CD8-positive, alpha-beta memory T cell (primary cell): Measurements from ENCODE around the gene SLC25A29. TPM values are rescaled to one million over a fixed set of nuclear protein-coding genes. Genes with fewer than 3 reads are reported as not detected.

Experiments used
- CTCF ChIA-PET: fragments of 350-600 bp; sonication (Branson Sonifier 250); formaldehyde crosslinking; loops from one replicate; lab custom pipeline; 2021; ENCODE audit warnings: antibody characterized with exemption; lab: Charles Lee
- POLR2A ChIA-PET: fragments of 350-600 bp; sonication (Branson Sonifier 250); formaldehyde crosslinking; loops from one replicate; lab custom pipeline; 2021; ENCODE audit warnings: antibody characterized with exemption; lab: Charles Lee
- DNase-seq, 5 donors: peaks; one replicate each; pipeline versions ENCODE4 v3.0.0 to v3.0.0-alpha.2; 2020 to 2022; ENCODE audit warnings: mixed read lengths in 1 of 5
- H3K27ac ChIP-seq: one replicate; pipeline ENCODE4 v1.7.0; 2013; ENCODE audit warnings: low read depth, mild to moderate bottlenecking, low read length, moderate library complexity
- H3K27me3 ChIP-seq: 2 replicates; pipeline ENCODE4 v1.7.0; 2013; ENCODE audit warnings: low read length, mild to moderate bottlenecking; ENCODE audit not compliant: insufficient read depth, poor library complexity, severe bottlenecking
- H3K36me3 ChIP-seq: 2 replicates; pipeline ENCODE4 v1.7.0; 2013; ENCODE audit warnings: mild to moderate bottlenecking, low read length, moderate library complexity; ENCODE audit not compliant: insufficient read depth
- H3K4me1 ChIP-seq: 2 replicates; pipeline ENCODE4 v1.7.0; 2013; ENCODE audit warnings: mild to moderate bottlenecking, low read length, moderate library complexity; ENCODE audit not compliant: insufficient read depth
- H3K4me3 ChIP-seq: 2 replicates; pipeline ENCODE4 v1.7.0; 2013; ENCODE audit warnings: mild to moderate bottlenecking, low read length
- H3K9me3 ChIP-seq: 2 replicates; pipeline ENCODE4 v1.7.0; 2013; ENCODE audit warnings: mild to moderate bottlenecking, low read length
- H3K27ac Mint-ChIP-seq, 8 donors: one replicate each; pipeline ENCODE4 v1.8.0; 2020 to 2021; ENCODE audit warnings: mixed read lengths in 8 of 8, mild to moderate bottlenecking in 6 of 8, inconsistent platforms in 3 of 8, moderate library complexity in 3 of 8
- H3K27me3 Mint-ChIP-seq, 2 donors: one replicate each; pipeline ENCODE4 v1.8.0; 2020 to 2021; ENCODE audit warnings: mixed read lengths in 2 of 2, mild to moderate bottlenecking in 1 of 2, moderate library complexity in 1 of 2
- H3K36me3 Mint-ChIP-seq, 3 donors: one replicate each; pipeline ENCODE4 v1.8.0; 2020 to 2021; ENCODE audit warnings: mixed read lengths in 3 of 3, inconsistent platforms in 1 of 3, mild to moderate bottlenecking in 1 of 3
- H3K4me1 Mint-ChIP-seq, 3 donors: one replicate each; pipeline ENCODE4 v1.8.0; 2020 to 2021; ENCODE audit warnings: mixed read lengths in 3 of 3, inconsistent platforms in 1 of 3, mild to moderate bottlenecking in 1 of 3
- H3K4me3 Mint-ChIP-seq, 7 donors: one replicate each; pipeline ENCODE4 v1.8.0; 2020 to 2021; ENCODE audit warnings: mixed read lengths in 7 of 7, mild to moderate bottlenecking in 6 of 7, moderate library complexity in 4 of 7, inconsistent platforms in 2 of 7
- H3K9me3 Mint-ChIP-seq, 5 donors: one replicate each; pipeline ENCODE4 v1.8.0; 2020 to 2022; ENCODE audit warnings: mixed read lengths in 5 of 5, mild to moderate bottlenecking in 3 of 5, moderate library complexity in 2 of 5, inconsistent platforms in 1 of 5
- polyA plus RNA-seq: library from polyadenylated mRNA; unstranded; fragments of 300-500 nt; fragmentation: Illumina TruSeq; gene quantifications from one replicate; pipeline ENCODE4 v1.2.3, GENCODE V29; 2021
- total RNA-seq, 2 experiments: library from RNA; stranded (reverse); gene quantifications; one replicate each; pipeline ENCODE4 v1.2.3, GENCODE V29; 2021

Gene SLC25A29, protein sequence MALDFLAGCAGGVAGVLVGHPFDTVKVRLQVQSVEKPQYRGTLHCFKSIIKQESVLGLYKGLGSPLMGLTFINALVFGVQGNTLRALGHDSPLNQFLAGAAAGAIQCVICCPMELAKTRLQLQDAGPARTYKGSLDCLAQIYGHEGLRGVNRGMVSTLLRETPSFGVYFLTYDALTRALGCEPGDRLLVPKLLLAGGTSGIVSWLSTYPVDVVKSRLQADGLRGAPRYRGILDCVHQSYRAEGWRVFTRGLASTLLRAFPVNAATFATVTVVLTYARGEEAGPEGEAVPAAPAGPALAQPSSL
- 10 to 100 TPM; 10.4 to 10.5 TPM for total RNA-seq
- 7.0 TPM for polyA plus RNA-seq

DNA sequence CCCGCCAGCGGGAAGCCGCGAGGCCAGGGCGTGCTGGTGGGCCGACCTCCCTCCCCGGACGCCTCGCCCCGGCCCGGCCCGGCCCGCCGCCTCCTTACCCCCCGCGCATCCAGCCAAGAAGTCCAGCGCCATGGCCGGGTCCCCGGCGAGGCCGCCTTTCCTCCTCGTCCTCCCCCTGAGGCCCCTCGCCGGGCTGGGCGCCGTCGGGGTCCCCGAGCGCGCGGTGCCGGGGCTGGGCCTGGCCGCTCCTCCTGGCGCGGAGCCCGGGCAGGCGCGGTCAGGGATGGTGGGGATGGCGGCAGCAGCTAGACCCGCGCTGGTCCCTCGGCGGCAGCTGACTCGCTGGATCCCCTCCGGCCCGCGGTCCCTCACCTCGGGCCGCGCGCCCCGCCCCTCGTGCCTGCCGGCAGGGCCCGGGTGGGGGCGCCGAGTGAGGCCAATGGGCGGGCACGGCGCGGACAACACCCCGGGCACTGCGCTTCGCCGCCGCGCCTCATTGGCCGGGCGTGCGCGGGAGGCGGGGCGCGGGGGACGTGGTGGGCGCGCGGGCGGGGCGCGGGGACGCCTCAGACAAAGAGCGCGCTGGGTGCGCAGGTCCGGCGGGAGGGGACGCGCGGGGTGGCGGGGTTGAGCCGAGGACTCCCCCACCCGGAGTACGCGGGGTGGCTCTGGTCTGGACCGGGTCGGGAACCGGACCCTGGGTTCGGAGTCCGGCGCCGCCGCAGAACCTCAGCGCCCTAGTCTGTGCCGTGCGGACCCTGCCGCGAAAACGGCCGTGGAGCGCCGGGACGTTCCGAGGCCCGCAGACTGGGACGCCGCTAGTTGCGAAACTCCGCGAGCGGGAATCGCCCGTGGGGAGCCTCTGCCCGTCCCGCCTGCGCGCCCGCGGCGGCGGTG lies at the start of gene SLC25A29:
Gene SLC25A29, minus strand, starts transcription at position 344 of the 897 bp plus-strand sequence. Its CDS starts 212 bp downstream, at position 132.
- H3K4me3 Mint-ChIP-seq: peak within 1 kb of the TSS; percentile 81 to 92 (median 88)
- H3K36me3 Mint-ChIP-seq: no peaks in the 10 kb centered on the region
- H3K27ac Mint-ChIP-seq: peak within 1 kb of the TSS in 4 of 8 donors; percentile 29 to 76 (median 59)
- peaks cover 12 to 19% (median 16%) of the 10 kb centered on the region in 3 donors for H3K4me1 Mint-ChIP-seq
- ChIA-PET POLR2A (interaction anchor here (1.3 kb wide), 1 partner anchor 84 kb away, joined by 4 read pairs; no protein-coding TSS in a partner anchor), CTCF (no interaction called here)
- peaks cover 16% of the 10 kb centered on the region for H3K4me1 ChIP-seq
- H3K9me3 Mint-ChIP-seq: no peaks in the 10 kb centered on the region
- no peak within 1 kb of the TSS for H3K27ac ChIP-seq
- H3K27me3 Mint-ChIP-seq: peaks cover 0 to 4% of the 10 kb centered on the region in 2 donors
- no peaks in the 10 kb centered on the region for H3K27me3 ChIP-seq
- H3K36me3 ChIP-seq: no peaks in the 10 kb centered on the region
- no peaks in the 10 kb centered on the region for H3K9me3 ChIP-seq
- H3K4me3 ChIP-seq: peak within 1 kb of the TSS; percentile 55
- DNase-seq: peak; percentile 63 to 73 (median 72)

GRCh38 chr14:100350986-100351385 lies 44.7 kb upstream of the SLC25A29 start:
- DNase-seq: no peak
- Histone ChIP-seq H3K27me3 (no peaks in the 10 kb centered on the region), H3K36me3 (peaks cover 17% of the 10 kb centered on the region), H3K4me1 (no peaks in the 10 kb centered on the region), H3K9me3 (no peaks in the 10 kb centered on the region), H3K4me3 (no peak overlapping the region), H3K27ac (no peak overlapping the region)
- Mint-ChIP-seq H3K4me1 (no peaks in the 10 kb centered on the region), H3K9me3 (no peaks in the 10 kb centered on the region), H3K27me3 (no peaks in the 10 kb centered on the region), H3K27ac (peak overlapping the region in 3 of 8 donors; percentile 43 to 87 (median 46)), H3K4me3 (no peak overlapping the region), H3K36me3 (peaks cover 11 to 82% (median 37%) of the 10 kb centered on the region in 3 donors)
- CTCF ChIA-PET: no interaction called here
- POLR2A ChIA-PET: interaction anchor here (0.6 kb wide), 1 partner anchor 11 kb away, joined by 3 read pairs; no protein-coding TSS in a partner anchor

- Histone ChIP-seq H3K27ac (no peak overlapping the region), H3K27me3 (no peaks in the 10 kb centered on the region), H3K9me3 (no peaks in the 10 kb centered on the region), H3K4me3 (no peak overlapping the region), H3K36me3 (peaks cover 17% of the 10 kb centered on the region), H3K4me1 (no peaks in the 10 kb centered on the region)
- CTCF ChIA-PET: interaction anchor here (1.2 kb wide), 1 partner anchor 13 kb away, joined by 3 read pairs; no protein-coding TSS in a partner anchor
- Mint-ChIP-seq H3K9me3 (no peaks in the 10 kb centered on the region), H3K27ac (peak overlapping the region in 2 of 8 donors; percentile 46 to 87), H3K27me3 (no peaks in the 10 kb centered on the region), H3K36me3 (peaks cover 11 to 81% (median 33%) of the 10 kb centered on the region in 3 donors), H3K4me3 (no peak overlapping the region), H3K4me1 (no peaks in the 10 kb centered on the region)
- DNase-seq: no peak
- POLR2A ChIA-PET: interaction anchor here (0.6 kb wide), 1 partner anchor 12 kb away, joined by 3 read pairs; no protein-coding TSS in a partner anchor
Observed at GRCh38 chr14:100350276-100350926, 44.2 kb upstream of the SLC25A29 start.

- DNase-seq: no peak
- H3K36me3 Mint-ChIP-seq: peaks cover 7 to 69% (median 26%) of the 10 kb centered on the region in 3 donors
Observed at GRCh38 chr14:100348784-100349685, 42.8 kb upstream of the SLC25A29 start.

DNA sequence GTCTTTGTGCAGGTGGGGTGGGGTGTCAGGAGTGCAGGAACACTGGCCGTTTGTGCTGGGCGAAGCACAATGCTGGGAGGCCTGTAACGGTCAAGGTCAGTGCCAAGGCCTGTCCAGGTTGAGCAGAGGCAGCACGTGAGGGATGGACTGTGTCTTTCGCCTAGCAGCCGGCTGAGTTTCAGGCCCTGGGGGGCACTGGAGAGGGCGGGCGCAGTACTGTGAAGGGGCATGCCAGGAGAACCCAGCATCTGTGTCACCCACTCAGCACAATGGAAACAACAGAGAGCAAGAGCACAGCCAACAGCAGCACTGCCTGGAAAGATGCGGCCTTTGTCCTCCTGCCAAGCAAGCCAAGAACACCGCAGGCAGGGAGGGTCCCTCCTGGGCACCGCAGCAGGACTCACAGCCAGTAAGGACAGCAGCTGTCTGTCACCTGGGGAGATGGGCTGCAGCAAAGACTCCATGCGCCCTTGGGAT lies 42.0 kb upstream of the SLC25A29 start:
- H3K27ac Mint-ChIP-seq: peak overlapping the region in 1 of 8 donors; percentile 54
- Histone ChIP-seq H3K27me3 (no peaks in the 10 kb centered on the region), H3K36me3 (peaks cover 5% of the 10 kb centered on the region), H3K4me3 (no peak overlapping the region), H3K27ac (no peak overlapping the region), H3K4me1 (no peaks in the 10 kb centered on the region), H3K9me3 (no peaks in the 10 kb centered on the region)
- POLR2A ChIA-PET: no interaction called here
- peaks cover 7 to 64% (median 23%) of the 10 kb centered on the region in 3 donors for H3K36me3 Mint-ChIP-seq
- no peaks in the 10 kb centered on the region for H3K4me1 Mint-ChIP-seq
- no peaks in the 10 kb centered on the region for H3K27me3 Mint-ChIP-seq
- no peak overlapping the region for H3K4me3 Mint-ChIP-seq
- DNase-seq: no peak
- CTCF ChIA-PET: no interaction called here
- no peaks in the 10 kb centered on the region for H3K9me3 Mint-ChIP-seq

More at GRCh38 chr14:100348784-100349685, 42.8 kb upstream of the SLC25A29 start:
- Histone ChIP-seq H3K27me3 (no peaks in the 10 kb centered on the region), H3K27ac (no peak overlapping the region), H3K36me3 (peaks cover 12% of the 10 kb centered on the region), H3K9me3 (no peaks in the 10 kb centered on the region), H3K4me3 (no peak overlapping the region), H3K4me1 (no peaks in the 10 kb centered on the region)
- Mint-ChIP-seq H3K4me1 (no peaks in the 10 kb centered on the region), H3K27ac (no peak overlapping the region), H3K9me3 (no peaks in the 10 kb centered on the region), H3K4me3 (no peak overlapping the region), H3K27me3 (no peaks in the 10 kb centered on the region)
- CTCF ChIA-PET: interaction anchor here (1.2 kb wide), 1 partner anchor 11 kb away, joined by 3 read pairs; no protein-coding TSS in a partner anchor
- POLR2A ChIA-PET: no interaction called here

- ChIA-PET CTCF (no interaction called here), POLR2A (no interaction called here)
- Histone ChIP-seq H3K27me3 (no peaks in the 10 kb centered on the region), H3K27ac (no peak overlapping the region), H3K9me3 (no peaks in the 10 kb centered on the region), H3K4me1 (no peaks in the 10 kb centered on the region), H3K36me3 (peaks cover 5% of the 10 kb centered on the region), H3K4me3 (no peak overlapping the region)
- Mint-ChIP-seq H3K4me1 (no peaks in the 10 kb centered on the region), H3K36me3 (peaks cover 10 to 72% (median 20%) of the 10 kb centered on the region in 3 donors), H3K9me3 (no peaks in the 10 kb centered on the region), H3K4me3 (no peak overlapping the region), H3K27me3 (no peaks in the 10 kb centered on the region), H3K27ac (peak overlapping the region in 1 of 8 donors; percentile 52)
- DNase-seq: no peak
Observed at GRCh38 chr14:100346306-100347091, 40.3 kb upstream of the SLC25A29 start.
